NCI-H82 treated with DMSO at 0.1 percent for 48 hours (cell line): ENCODE data around the gene SMYD2.

ENCODE experiments used
- DNase-seq: peaks from one replicate; lab custom pipeline; 2025; ENCODE audit not compliant: unreplicated experiment; lab: John Stamatoyannopoulos, UW

The SMYD2 gene

GRCh38 chr1:214386333-214386732, 105.4 kb downstream of the SMYD2 start:
- no peak for DNase-seq
